CD4-positive, CD25-positive, alpha-beta regulatory T cell (primary cell): ENCODE measurements around the gene PRSS12. TPM values are rescaled to one million over a fixed set of nuclear protein-coding genes. Genes with fewer than 3 reads are reported as not detected.

ENCODE experiments used
- ATAC-seq, 2 donors: fragments of 150-1000 bp; cut with Tn5 transposase; one replicate each; pipeline ENCODE4 v1.10.0; 2021; ENCODE audit warnings: low read depth in 2 of 2, moderate number of reproducible peaks in 2 of 2, moderate library complexity in 1 of 2
- DNase-seq, 3 donors: peaks; one replicate each; pipeline versions ENCODE4 v3.0.0 to v3.0.0-alpha.2; 2012 to 2022; ENCODE audit warnings: mixed read lengths in 1 of 3
- H3K27ac ChIP-seq: one replicate; pipeline ENCODE4 v1.7.0; 2013; ENCODE audit warnings: mild to moderate bottlenecking, low read length; ENCODE audit not compliant: insufficient read depth, poor library complexity, severe bottlenecking
- H3K27me3 ChIP-seq: one replicate; pipeline ENCODE4 v1.7.0; 2013; ENCODE audit warnings: low read length; ENCODE audit not compliant: control insufficient read depth, insufficient read depth
- H3K36me3 ChIP-seq: one replicate; pipeline ENCODE4 v1.7.0; 2013; ENCODE audit warnings: mild to moderate bottlenecking, low read length, moderate library complexity; ENCODE audit not compliant: control insufficient read depth, insufficient read depth
- H3K4me1 ChIP-seq: 2 replicates; pipeline ENCODE4 v1.7.0; 2013; ENCODE audit warnings: mild to moderate bottlenecking, low read length; ENCODE audit not compliant: insufficient read depth, control insufficient read depth, poor library complexity, severe bottlenecking
- H3K4me3 ChIP-seq: one replicate; pipeline ENCODE4 v1.7.0; 2013; ENCODE audit warnings: low read depth, mild to moderate bottlenecking, low read length, moderate library complexity
- H3K9me3 ChIP-seq, 2 experiments: 1 replicate in 1 of 2; 2 replicates in 1 of 2; pipeline ENCODE4 v1.7.0; 2013; ENCODE audit warnings: low read length in 2 of 2, mild to moderate bottlenecking in 1 of 2, moderate library complexity in 1 of 2; ENCODE audit not compliant: control insufficient read depth in 2 of 2
- H3K27ac Mint-ChIP-seq, 3 donors: one replicate each; pipeline ENCODE4 v1.8.0; 2020 to 2022; ENCODE audit warnings: mild to moderate bottlenecking in 3 of 3, mixed read lengths in 3 of 3, moderate library complexity in 2 of 3
- H3K27me3 Mint-ChIP-seq: one replicate; pipeline ENCODE4 v1.8.0; 2022; ENCODE audit warnings: mild to moderate bottlenecking, mixed read lengths
- H3K36me3 Mint-ChIP-seq: one replicate; pipeline ENCODE4 v1.8.0; 2020; ENCODE audit warnings: mixed read lengths
- H3K4me1 Mint-ChIP-seq, 4 donors: one replicate each; pipeline ENCODE4 v1.8.0; 2020 to 2022; ENCODE audit warnings: mixed read lengths in 4 of 4, mild to moderate bottlenecking in 1 of 4
- H3K4me3 Mint-ChIP-seq, 4 donors: one replicate each; pipeline ENCODE4 v1.8.0; 2020 to 2022; ENCODE audit warnings: mild to moderate bottlenecking in 4 of 4, mixed read lengths in 4 of 4, moderate library complexity in 3 of 4
- H3K9me3 Mint-ChIP-seq, 7 donors: one replicate each; pipeline ENCODE4 v1.8.0; 2020 to 2022; ENCODE audit warnings: mixed read lengths in 7 of 7, mild to moderate bottlenecking in 3 of 7, moderate library complexity in 2 of 7
- polyA plus RNA-seq, 4 donors: library from polyadenylated mRNA; unstranded; fragments of 300-500 nt; fragmentation: Illumina TruSeq; gene quantifications; one replicate each; pipeline ENCODE4 v1.2.3, GENCODE V29; 2021
- total RNA-seq: library from RNA; stranded (reverse); gene quantifications from one replicate; pipeline ENCODE4 v1.2.3, GENCODE V29; 2022

The PRSS12 gene
- total and polyA plus RNA-seq, 5 donors from 2014 or later: 0.05 TPM; not detected in 4

DNA sequence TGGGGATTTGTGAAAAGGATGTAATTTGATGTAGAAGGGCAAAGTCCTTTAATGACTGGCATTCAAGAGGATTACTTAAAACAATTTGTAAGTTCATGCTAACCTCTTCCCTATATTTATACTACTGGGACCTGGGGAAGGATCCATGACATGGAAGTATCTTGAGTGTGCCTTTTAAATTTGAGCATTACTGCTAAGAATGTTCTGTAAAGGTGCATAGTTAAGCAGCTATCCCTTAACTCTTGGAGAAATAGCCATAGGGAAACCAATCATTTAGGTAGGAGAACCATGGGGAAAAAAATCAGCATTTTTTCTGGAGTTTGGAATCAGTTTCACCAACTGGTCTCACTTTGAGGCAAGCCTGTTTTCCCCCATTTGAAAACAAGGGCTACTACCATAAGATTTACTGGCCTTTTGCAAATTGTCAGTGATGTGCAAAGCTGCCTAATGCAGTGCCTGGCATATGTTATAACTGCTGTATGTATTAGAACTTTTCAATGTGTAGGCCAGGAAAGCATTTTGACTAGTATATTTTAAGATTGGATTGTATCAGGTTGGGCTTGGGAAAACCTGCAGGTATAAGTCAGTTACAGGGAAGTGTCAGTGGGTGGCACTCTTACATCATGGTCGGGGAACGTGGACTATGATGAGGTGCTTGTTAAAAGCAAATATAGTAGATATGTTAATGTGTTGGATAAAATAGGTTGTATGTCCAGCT lies 72.1 kb downstream of the PRSS12 start:
- H3K4me1 Mint-ChIP-seq: peaks cover 22 to 55% (median 45%) of the 10 kb centered on the region in 4 donors
- peaks cover 0 to 1% (median 0%) of the 10 kb centered on the region in 7 donors for H3K9me3 Mint-ChIP-seq
- Histone ChIP-seq H3K27ac (peak overlapping the region; percentile 98), H3K27me3 (no peaks in the 10 kb centered on the region), H3K4me1 (peaks cover 30% of the 10 kb centered on the region), H3K9me3 (no peaks in the 10 kb centered on the region), H3K36me3 (peaks cover 13% of the 10 kb centered on the region), H3K4me3 (peak overlapping the region; percentile 97)
- peak overlapping the region; percentile 57 to 72 (median 64) for H3K27ac Mint-ChIP-seq
- H3K4me3 Mint-ChIP-seq: peak overlapping the region; percentile 18 to 93 (median 75)
- H3K27me3 Mint-ChIP-seq: no peaks in the 10 kb centered on the region
- DNase-seq: peak; percentile 8 to 69 (median 51)
- peaks cover 15% of the 10 kb centered on the region for H3K36me3 Mint-ChIP-seq
- ATAC-seq: no peak

DNA sequence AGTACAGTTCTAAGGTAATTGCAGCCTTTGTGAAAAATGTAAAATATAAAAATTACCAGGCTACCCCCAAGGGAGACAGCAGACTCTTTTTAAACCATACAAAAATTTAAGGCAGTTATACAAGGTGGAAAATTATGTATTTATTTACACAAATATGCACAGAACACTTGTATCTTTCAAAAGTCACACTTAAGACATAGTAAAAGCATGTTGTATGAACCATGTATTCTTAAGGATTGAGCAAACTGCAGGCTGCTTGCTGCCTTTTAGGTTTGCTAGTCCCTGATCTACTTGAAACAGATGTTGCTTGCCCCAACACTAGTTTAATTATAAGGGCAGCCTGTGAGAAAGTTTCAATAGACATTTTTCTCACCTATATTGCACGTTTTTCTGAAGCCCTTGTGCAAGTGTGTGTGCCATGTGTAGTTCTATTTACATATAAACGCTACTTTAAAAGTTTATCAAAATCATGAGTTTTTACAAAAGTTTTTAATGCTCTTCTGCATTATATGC lies 72.8 kb downstream of the PRSS12 start:
- H3K36me3 Mint-ChIP-seq: peaks cover 15% of the 10 kb centered on the region
- ATAC-seq (no peak), DNase-seq (no peak)
- H3K36me3 ChIP-seq: peaks cover 13% of the 10 kb centered on the region
- H3K4me1 ChIP-seq: peaks cover 30% of the 10 kb centered on the region
- H3K27ac Mint-ChIP-seq: peak overlapping the region; percentile 12 to 100 (median 99)
- peak overlapping the region; percentile 89 to 95 (median 92) for H3K4me3 Mint-ChIP-seq
- peaks cover 22 to 55% (median 45%) of the 10 kb centered on the region in 4 donors for H3K4me1 Mint-ChIP-seq
- peaks cover 0 to 1% (median 0%) of the 10 kb centered on the region in 7 donors for H3K9me3 Mint-ChIP-seq
- H3K27me3 Mint-ChIP-seq: no peaks in the 10 kb centered on the region
- H3K4me3 ChIP-seq: peak overlapping the region; percentile 97
- no peaks in the 10 kb centered on the region for H3K9me3 ChIP-seq
- H3K27ac ChIP-seq: peak overlapping the region; percentile 98
- no peaks in the 10 kb centered on the region for H3K27me3 ChIP-seq

DNA sequence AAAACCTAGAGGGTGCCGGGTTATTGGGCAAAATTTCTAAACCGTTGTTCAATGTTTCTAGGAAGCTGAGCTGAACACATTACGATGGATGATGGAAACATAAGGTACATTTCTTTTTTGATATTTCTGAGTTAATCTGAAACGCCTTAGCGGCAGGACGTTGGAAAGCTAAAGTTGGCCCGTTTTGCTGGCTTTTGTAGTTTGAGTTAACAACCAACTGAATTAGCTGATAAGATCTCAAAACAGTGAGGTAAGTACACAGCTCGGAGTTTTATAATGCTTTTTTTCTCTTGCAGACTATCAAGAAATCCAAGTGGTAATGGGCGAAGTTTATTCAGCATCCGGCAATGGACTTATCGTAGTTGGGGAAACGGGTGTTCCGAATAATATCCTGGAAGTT lies 73.5 kb downstream of the PRSS12 start:
- peaks cover 30% of the 10 kb centered on the region for H3K4me1 ChIP-seq
- H3K4me3 Mint-ChIP-seq: peak overlapping the region; percentile 89 to 95 (median 92)
- peaks cover 22 to 55% (median 45%) of the 10 kb centered on the region in 4 donors for H3K4me1 Mint-ChIP-seq
- no peaks in the 10 kb centered on the region for H3K27me3 Mint-ChIP-seq
- H3K36me3 Mint-ChIP-seq: peaks cover 15% of the 10 kb centered on the region
- H3K27me3 ChIP-seq: no peaks in the 10 kb centered on the region
- H3K36me3 ChIP-seq: peaks cover 13% of the 10 kb centered on the region
- peaks cover 0 to 1% (median 0%) of the 10 kb centered on the region in 7 donors for H3K9me3 Mint-ChIP-seq
- H3K9me3 ChIP-seq: no peaks in the 10 kb centered on the region
- H3K4me3 ChIP-seq: peak overlapping the region; percentile 97
- no peak for ATAC-seq
- H3K27ac ChIP-seq: peak overlapping the region; percentile 98
- peak overlapping the region; percentile 99 to 100 (median 99) for H3K27ac Mint-ChIP-seq
- DNase-seq: peak in 2 of 3 donors; percentile 33 to 54

DNA sequence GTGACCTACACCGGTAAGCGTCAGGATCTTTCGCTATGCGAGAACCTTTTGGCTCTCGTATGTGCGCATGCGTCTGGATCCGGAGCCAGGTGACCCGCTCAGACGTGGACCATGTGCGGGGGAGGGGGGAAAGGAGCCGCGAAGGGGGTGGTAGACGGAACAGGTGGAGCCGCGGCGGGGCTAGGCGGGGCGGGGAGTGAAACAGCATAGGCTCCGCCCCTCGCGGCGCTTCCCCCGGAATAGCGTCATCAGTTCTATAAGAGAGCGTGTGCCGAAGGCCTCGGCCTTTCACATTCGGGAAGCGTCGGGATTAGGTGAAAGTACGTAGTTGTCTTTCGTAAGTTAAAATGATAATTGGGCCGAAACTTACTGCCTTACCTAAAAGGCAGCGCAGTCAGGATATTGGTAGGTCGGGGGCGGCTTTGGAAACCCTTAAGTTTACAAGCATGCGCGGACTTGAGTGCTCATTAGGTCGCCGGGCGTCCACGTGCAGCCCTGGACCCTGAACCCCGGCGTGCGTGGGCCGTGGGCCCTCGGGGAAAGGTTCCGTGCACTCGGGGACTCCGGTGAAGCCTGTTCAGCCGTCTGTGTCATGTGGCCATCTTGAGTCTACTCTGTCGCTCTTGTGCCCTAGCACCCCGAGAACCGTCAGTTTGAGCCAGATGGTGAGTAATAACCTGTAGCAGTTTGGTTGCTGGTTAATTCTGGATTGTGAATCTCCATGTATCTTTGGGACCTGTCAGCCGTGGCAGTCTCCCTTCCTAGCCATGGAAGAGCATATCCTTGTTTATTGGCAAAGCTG lies 74.1 kb downstream of the PRSS12 start:
- Histone ChIP-seq H3K9me3 (no peaks in the 10 kb centered on the region), H3K36me3 (peaks cover 13% of the 10 kb centered on the region), H3K4me1 (peaks cover 30% of the 10 kb centered on the region), H3K27ac (peak overlapping the region; percentile 98), H3K27me3 (no peaks in the 10 kb centered on the region), H3K4me3 (peak overlapping the region; percentile 97)
- ATAC-seq (peak; percentile 97 to 98), DNase-seq (peak; percentile 96 to 98 (median 97))
- peaks cover 21 to 55% (median 44%) of the 10 kb centered on the region in 4 donors for H3K4me1 Mint-ChIP-seq
- H3K27me3 Mint-ChIP-seq: no peaks in the 10 kb centered on the region
- peaks cover 0 to 1% (median 0%) of the 10 kb centered on the region in 7 donors for H3K9me3 Mint-ChIP-seq
- H3K4me3 Mint-ChIP-seq: peak overlapping the region; percentile 89 to 95 (median 92)
- H3K27ac Mint-ChIP-seq: peak overlapping the region; percentile 99 to 100 (median 99)
- peaks cover 15% of the 10 kb centered on the region for H3K36me3 Mint-ChIP-seq

DNA sequence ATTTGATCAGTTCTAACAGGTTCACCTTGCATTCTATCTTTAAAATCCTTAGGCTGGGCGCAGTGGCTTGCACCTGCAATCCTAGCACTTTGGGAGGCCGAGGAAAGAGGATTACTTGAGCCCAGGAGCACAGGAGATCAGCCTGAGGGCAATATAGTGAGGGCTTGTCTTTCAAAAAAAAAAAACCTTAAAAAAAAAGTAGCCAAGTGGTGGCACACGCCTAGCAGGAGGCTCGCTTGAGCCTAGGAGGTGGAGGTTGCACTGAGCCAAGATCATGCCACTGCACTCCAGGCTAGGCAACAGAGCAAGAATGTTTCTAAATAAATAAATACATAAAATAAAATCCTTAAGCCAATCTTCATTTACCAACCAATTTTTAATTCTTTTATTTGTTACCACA lies 75.6 kb downstream of the PRSS12 start:
- ATAC-seq (no peak), DNase-seq (no peak)
- Mint-ChIP-seq H3K4me1 (peaks cover 10 to 48% (median 31%) of the 10 kb centered on the region in 4 donors), H3K36me3 (peaks cover 12% of the 10 kb centered on the region), H3K4me3 (peak overlapping the region; percentile 29 to 89 (median 40)), H3K9me3 (no peaks in the 10 kb centered on the region), H3K27me3 (no peaks in the 10 kb centered on the region), H3K27ac (peak overlapping the region in 2 of 3 donors; percentile 99 to 100)
- no peaks in the 10 kb centered on the region for H3K9me3 ChIP-seq
- peak overlapping the region; percentile 97 for H3K4me3 ChIP-seq
- peak overlapping the region; percentile 98 for H3K27ac ChIP-seq
- peaks cover 30% of the 10 kb centered on the region for H3K4me1 ChIP-seq
- no peaks in the 10 kb centered on the region for H3K27me3 ChIP-seq
- H3K36me3 ChIP-seq: peaks cover 6% of the 10 kb centered on the region

DNA sequence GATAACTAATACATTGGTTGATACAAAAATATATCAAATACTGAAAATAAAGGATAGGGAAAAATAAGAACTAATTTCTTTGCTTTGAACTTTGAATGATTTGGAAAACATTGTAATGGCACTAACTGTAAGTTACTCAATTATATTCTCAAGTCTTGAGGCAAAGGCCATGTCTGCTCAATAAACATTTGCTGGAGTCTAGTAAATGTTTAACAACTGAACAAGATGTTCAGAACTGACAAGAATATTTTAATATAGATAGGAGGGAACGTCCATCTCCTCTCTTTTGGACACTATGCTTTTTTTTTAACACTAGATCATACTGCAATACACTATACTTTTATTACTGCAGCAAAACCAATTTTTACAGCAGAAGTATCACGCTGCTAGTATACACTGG lies 76.2 kb downstream of the PRSS12 start:
- Mint-ChIP-seq H3K4me3 (peak overlapping the region in 2 of 4 donors; percentile 2 to 89), H3K4me1 (peaks cover 10 to 42% (median 28%) of the 10 kb centered on the region in 4 donors), H3K36me3 (peaks cover 7% of the 10 kb centered on the region), H3K27ac (no peak overlapping the region), H3K9me3 (no peaks in the 10 kb centered on the region), H3K27me3 (no peaks in the 10 kb centered on the region)
- ATAC-seq (no peak), DNase-seq (no peak)
- H3K9me3 ChIP-seq: no peaks in the 10 kb centered on the region
- H3K27me3 ChIP-seq: peaks cover 5% of the 10 kb centered on the region
- H3K4me1 ChIP-seq: peaks cover 30% of the 10 kb centered on the region
- H3K27ac ChIP-seq: no peak overlapping the region
- H3K4me3 ChIP-seq: no peak overlapping the region
- H3K36me3 ChIP-seq: no peaks in the 10 kb centered on the region

DNA sequence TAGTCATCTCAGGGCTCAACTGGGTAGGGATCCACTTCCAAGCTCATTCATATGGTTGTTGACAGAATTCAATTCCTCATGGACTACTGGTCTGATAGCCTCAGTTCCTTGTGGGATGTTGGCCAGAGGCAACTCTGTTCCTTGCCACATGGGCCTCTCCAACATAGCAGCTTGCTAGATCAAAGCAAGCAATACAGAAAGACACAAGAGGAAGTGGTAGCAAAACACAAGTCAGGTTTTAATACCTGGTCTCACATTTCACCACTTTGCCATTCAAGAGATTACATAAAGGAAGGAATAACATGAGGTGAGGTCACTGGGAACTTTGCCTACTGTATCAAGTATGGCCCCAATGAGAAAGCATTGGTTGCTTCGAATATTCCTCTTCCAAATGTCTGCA lies 79.2 kb downstream of the PRSS12 start:
- no peak for DNase-seq
- Mint-ChIP-seq H3K36me3 (peaks cover 2% of the 10 kb centered on the region), H3K27ac (no peak overlapping the region), H3K4me1 (peaks cover 5 to 17% (median 12%) of the 10 kb centered on the region in 4 donors), H3K9me3 (no peaks in the 10 kb centered on the region), H3K27me3 (peaks cover 9% of the 10 kb centered on the region), H3K4me3 (no peak overlapping the region)
- Histone ChIP-seq H3K4me3 (no peak overlapping the region), H3K9me3 (no peaks in the 10 kb centered on the region), H3K27ac (no peak overlapping the region), H3K4me1 (peaks cover 6% of the 10 kb centered on the region), H3K36me3 (no peaks in the 10 kb centered on the region), H3K27me3 (peaks cover 10% of the 10 kb centered on the region)
- ATAC-seq: no peak
